ENCODE measurements around the gene TNRC6B.
"Not testable (repeated sequence)": the region's sequence is repeated elsewhere in the genome, so short reads cannot be mapped to it uniquely, and the experiment has no call there.

The TNRC6B gene

GRCh38 chr22:40177738-40178416, at the start of gene TNRC6B:
TNRC6B (plus strand) TSS chr22:40177925; CDS start chr22:40178136, 211 bp downstream.
- DNase-seq: peak; percentile 99 to 100

- DNase-seq: peak; percentile 89 to 92
Measured at GRCh38 chr22:40128989-40129388, 48.7 kb upstream of the TNRC6B start.

GRCh38 chr22:40137132-40137531, 40.6 kb upstream of the TNRC6B start:
- no peak for DNase-seq

GRCh38 chr22:40138866-40139265, 38.9 kb upstream of the TNRC6B start:
- no peak for DNase-seq

GRCh38 chr22:40147388-40148176, 30.1 kb upstream of the TNRC6B start:
- no peak for DNase-seq

GRCh38 chr22:40153192-40153591, 24.5 kb upstream of the TNRC6B start:
- DNase-seq: no peak

GRCh38 chr22:40153705-40154104, 24.0 kb upstream of the TNRC6B start:
- DNase-seq: no peak

- peak; percentile 69 to 78 for DNase-seq
Measured at GRCh38 chr22:40156001-40156516, 21.7 kb upstream of the TNRC6B start.

GRCh38 chr22:40156682-40157081, 21.0 kb upstream of the TNRC6B start:
- DNase-seq: not testable (repeated sequence)

- DNase-seq: no peak
Measured at GRCh38 chr22:40157330-40157945, 20.3 kb upstream of the TNRC6B start.

GRCh38 chr22:40161194-40161593, 16.5 kb upstream of the TNRC6B start:
- DNase-seq: no peak

GRCh38 chr22:40165537-40165936, 12.2 kb upstream of the TNRC6B start:
- DNase-seq: not testable (repeated sequence)

- DNase-seq: no peak
Measured at GRCh38 chr22:40175611-40176244, 2.0 kb upstream of the TNRC6B start.

- peak; percentile 50 to 60 for DNase-seq
Measured at GRCh38 chr22:40176921-40177737, 596 bp upstream of the TNRC6B start.

GRCh38 chr22:40178417-40179409, 988 bp downstream of the TNRC6B start:
- DNase-seq: peak; percentile 29 to 48

GRCh38 chr22:40179526-40179925, 1.8 kb downstream of the TNRC6B start:
- no peak for DNase-seq

GRCh38 chr22:40180403-40180802, 2.7 kb downstream of the TNRC6B start:
- no peak for DNase-seq

- DNase-seq: no peak
Measured at GRCh38 chr22:40181323-40181722, 3.6 kb downstream of the TNRC6B start.

- DNase-seq: no peak
Measured at GRCh38 chr22:40182231-40182835, 4.6 kb downstream of the TNRC6B start.

GRCh38 chr22:40183029-40183581, 5.4 kb downstream of the TNRC6B start:
- peak; percentile 73 to 76 for DNase-seq

All from Kasumi-1 (cell line).